Measurements from ENCODE around the gene COL25A1.

GRCh38 chr4:108854786-108855185, 447.7 kb downstream of the COL25A1 start:
- TF ChIP-seq CTCF (IDR thresholded peaks at IDR 0.05; ENCODE audit: insufficient read depth, low read depth, low read length) = no peak
- no peak for TF ChIP-seq EZH2 (IDR thresholded peaks at IDR 0.05; ENCODE audit: insufficient read depth, low read length)

Measured in astrocyte (in vitro differentiated cells and primary cell).